Activated T-helper 1 cell treated with anti-CD3 and anti-CD28 coated beads, Interleukin-2, amount 50 U/mL, for 16 hours (primary cell): ENCODE data around the gene EIF4H.
A peak's percentile ranks its signal among the peaks of the same experiment; 100 is the strongest.
"Not testable (repeated sequence)": the region's sequence is repeated elsewhere in the genome, so short reads cannot be mapped to it uniquely, and the experiment has no call there.

ENCODE experiments used
- DNase-seq, 2 donors: peaks; one replicate each; pipeline ENCODE4 v3.0.0-alpha.2; 2020; ENCODE audit warnings: low read depth in 1 of 2, low spot score in 1 of 2

Gene EIF4H

GRCh38 chr7:74174606-74175082, 488 bp downstream of the EIF4H start:
- DNase-seq: peak; percentile 15 to 26

- DNase-seq: no peak
Observed at GRCh38 chr7:74175340-74175739, 1.2 kb downstream of the EIF4H start.

GRCh38 chr7:74176555-74176954, 2.4 kb downstream of the EIF4H start:
- no peak for DNase-seq

GRCh38 chr7:74178632-74179031, 4.5 kb downstream of the EIF4H start:
- no peak for DNase-seq

- no peak for DNase-seq
Observed at GRCh38 chr7:74179935-74180604, 5.9 kb downstream of the EIF4H start.

GRCh38 chr7:74180866-74181265, 6.7 kb downstream of the EIF4H start:
- DNase-seq: no peak

- no peak for DNase-seq
Observed at GRCh38 chr7:74181821-74182220, 7.7 kb downstream of the EIF4H start.

- DNase-seq: no peak
Observed at GRCh38 chr7:74182453-74183090, 8.4 kb downstream of the EIF4H start.

- DNase-seq: no peak
Observed at GRCh38 chr7:74183142-74183541, 9.0 kb downstream of the EIF4H start.

GRCh38 chr7:74183653-74184450, 9.7 kb downstream of the EIF4H start:
- no peak for DNase-seq

GRCh38 chr7:74185016-74185415, 10.9 kb downstream of the EIF4H start:
- DNase-seq: no peak

- no peak for DNase-seq
Observed at GRCh38 chr7:74185636-74186035, 11.5 kb downstream of the EIF4H start.

GRCh38 chr7:74187915-74188675, 13.9 kb downstream of the EIF4H start:
- no peak for DNase-seq

- DNase-seq: no peak
Observed at GRCh38 chr7:74190259-74190658, 16.1 kb downstream of the EIF4H start.

GRCh38 chr7:74191231-74191630, 17.1 kb downstream of the EIF4H start:
- no peak for DNase-seq

- no peak for DNase-seq
Observed at GRCh38 chr7:74193054-74193453, 18.9 kb downstream of the EIF4H start.

GRCh38 chr7:74193913-74194312, 19.8 kb downstream of the EIF4H start:
- no peak for DNase-seq

GRCh38 chr7:74194686-74195085, 20.5 kb downstream of the EIF4H start:
- DNase-seq: no peak

- DNase-seq: not testable (repeated sequence)
Observed at GRCh38 chr7:74195139-74195860, 21.1 kb downstream of the EIF4H start.

GRCh38 chr7:74195968-74196654, 22.0 kb downstream of the EIF4H start:
- DNase-seq: not testable (repeated sequence)
